Chondrocyte (in vitro differentiated cells): ENCODE data around the gene PARD3B. TPM values are rescaled to one million over a fixed set of nuclear protein-coding genes. Genes with fewer than 3 reads are reported as not detected.
A peak's percentile ranks its signal among the peaks of the same experiment; 100 is the strongest.

Source experiments
- DNase-seq: peaks from one replicate; pipeline ENCODE4 v3.0.0; 2021; ENCODE audit warnings: mixed read lengths, low spot score
- H3K27ac Mint-ChIP-seq: one replicate; pipeline ENCODE4 v1.8.0; 2021; ENCODE audit warnings: mild to moderate bottlenecking, moderate library complexity, mixed read lengths; ENCODE audit not compliant: unreplicated experiment
- H3K27me3 Mint-ChIP-seq: 2 replicates; pipeline ENCODE4 v1.8.0; 2021; ENCODE audit warnings: low read depth, mixed read lengths
- H3K36me3 Mint-ChIP-seq: 2 replicates; pipeline ENCODE4 v1.8.0; 2021; ENCODE audit warnings: low read depth, mixed read lengths
- H3K4me1 Mint-ChIP-seq: 2 replicates; pipeline ENCODE4 v1.8.0; 2021; ENCODE audit warnings: low read depth, mild to moderate bottlenecking, mixed read lengths
- H3K4me3 Mint-ChIP-seq: one replicate; pipeline ENCODE4 v1.8.0; 2021; ENCODE audit warnings: mild to moderate bottlenecking, moderate library complexity, mixed read lengths; ENCODE audit not compliant: unreplicated experiment
- H3K9me3 Mint-ChIP-seq: 2 replicates; pipeline ENCODE4 v1.8.0; 2021; ENCODE audit warnings: low read depth, mixed read lengths
- CTCF ChIP-seq: fragments of 200-600 bp; sonication (generic); IDR thresholded peaks from 2 replicates; pipeline ENCODE4 v1.5.0; 2021; ENCODE audit warnings: antibody characterized with exemption, mild to moderate bottlenecking, moderate library complexity
- total RNA-seq: library from RNA; stranded (reverse); gene quantifications from 3 replicates; pipeline ENCODE4 v1.2.1, GENCODE V29; 2021

The PARD3B gene
- total RNA-seq, 1 donor from 2014 or later = 24.9 TPM

GRCh38 chr2:204791230-204791629 lies 246.0 kb downstream of the PARD3B start:
- H3K27ac Mint-ChIP-seq = peak overlapping the region; percentile 27
- H3K27me3 Mint-ChIP-seq = no peaks in the 10 kb centered on the region
- peaks cover 48% of the 10 kb centered on the region for H3K4me1 Mint-ChIP-seq
- no peak overlapping the region for H3K4me3 Mint-ChIP-seq
- no peak for DNase-seq
- H3K36me3 Mint-ChIP-seq = no peaks in the 10 kb centered on the region
- TF ChIP-seq CTCF = no peak
- no peaks in the 10 kb centered on the region for H3K9me3 Mint-ChIP-seq

GRCh38 chr2:204794624-204795023 lies 249.3 kb downstream of the PARD3B start:
- H3K4me1 Mint-ChIP-seq = peaks cover 48% of the 10 kb centered on the region
- TF ChIP-seq CTCF = no peak
- H3K36me3 Mint-ChIP-seq = no peaks in the 10 kb centered on the region
- no peak overlapping the region for H3K4me3 Mint-ChIP-seq
- no peaks in the 10 kb centered on the region for H3K27me3 Mint-ChIP-seq
- no peaks in the 10 kb centered on the region for H3K9me3 Mint-ChIP-seq
- H3K27ac Mint-ChIP-seq = no peak overlapping the region
- DNase-seq = no peak

GRCh38 chr2:204795156-204795555 lies 249.9 kb downstream of the PARD3B start:
- no peaks in the 10 kb centered on the region for H3K36me3 Mint-ChIP-seq
- peak overlapping the region; percentile 70 for H3K27ac Mint-ChIP-seq
- H3K9me3 Mint-ChIP-seq = no peaks in the 10 kb centered on the region
- DNase-seq = no peak
- H3K4me3 Mint-ChIP-seq = no peak overlapping the region
- H3K27me3 Mint-ChIP-seq = no peaks in the 10 kb centered on the region
- no peak for TF ChIP-seq CTCF
- H3K4me1 Mint-ChIP-seq = peaks cover 46% of the 10 kb centered on the region

GRCh38 chr2:204796581-204796980 lies 251.3 kb downstream of the PARD3B start:
- Mint-ChIP-seq H3K27ac (no peak overlapping the region), H3K36me3 (no peaks in the 10 kb centered on the region), H3K27me3 (no peaks in the 10 kb centered on the region), H3K4me3 (no peak overlapping the region), H3K9me3 (peaks cover 3% of the 10 kb centered on the region), H3K4me1 (peaks cover 31% of the 10 kb centered on the region)
- no peak for DNase-seq
- TF ChIP-seq CTCF = no peak

- Mint-ChIP-seq H3K36me3 (no peaks in the 10 kb centered on the region), H3K27me3 (no peaks in the 10 kb centered on the region), H3K4me3 (no peak overlapping the region), H3K27ac (no peak overlapping the region), H3K9me3 (peaks cover 9% of the 10 kb centered on the region), H3K4me1 (peaks cover 11% of the 10 kb centered on the region)
- TF ChIP-seq CTCF = no peak
- DNase-seq = no peak
These were observed 254.5 kb downstream of the PARD3B start for GRCh38 chr2:204799791-204800190.
